Endothelial cell of umbilical vein (primary cell): ENCODE results near the gene OLFM2. TPM values are rescaled to one million over a fixed set of nuclear protein-coding genes. Genes with fewer than 3 reads are reported as not detected.

Source experiments
- BruUV-seq: library from RNA; stranded (reverse); fragments of 400-500 nt; replicated peaks from 2 replicates; lab custom pipeline; 2021; lab: Mats Ljungman, UMichigan
- CTCF ChIA-PET: fragments of 300-600, 350-600 bp; sonication (Branson Sonifier 250); formaldehyde crosslinking; loops from one replicate; lab custom pipeline; 2021; ENCODE audit warnings: antibody characterized with exemption, inconsistent platforms; lab: Charles Lee
- POLR2A ChIA-PET: fragments of 300-600, 350-600 bp; sonication (Branson Sonifier 250); formaldehyde crosslinking; loops from one replicate; lab custom pipeline; 2021; ENCODE audit warnings: antibody characterized with exemption, inconsistent platforms; lab: Charles Lee
- DNase-seq: peaks from one replicate; pipeline ENCODE4 v3.0.0-alpha.2; 2011; ENCODE audit warnings: low read depth, low spot score
- FAIRE-seq: peaks from 2 replicates; lab custom pipeline; 2011; peaks lifted over from hg19 to GRCh38; lab: Jason Lieb, UNC
- H2AFZ ChIP-seq: 2 replicates; pipeline ENCODE4 v1.6.0; 2012; ENCODE audit warnings: low read depth, low read length, control low read depth, inconsistent platforms
- H3K27ac ChIP-seq: 2 replicates; pipeline ENCODE4 v1.5.1; 2011; ENCODE audit warnings: low read depth, mild to moderate bottlenecking, control low read depth, low read length, moderate library complexity; ENCODE audit not compliant: insufficient read depth
- H3K27me3 ChIP-seq, 2 experiments: 2 replicates each; pipeline versions ENCODE4 v1.6.0 to v1.6.1; 2011; ENCODE audit warnings: low read length in 2 of 2, mixed read lengths in 1 of 2; ENCODE audit not compliant: control insufficient read depth in 2 of 2, insufficient read depth in 2 of 2
- H3K36me3 ChIP-seq, 2 experiments: 2 replicates in 1 of 2; 3 replicates in 1 of 2; pipeline ENCODE4 v1.5.1; 2011; ENCODE audit warnings: low read length in 2 of 2, mild to moderate bottlenecking in 1 of 2, moderate library complexity in 1 of 2; ENCODE audit not compliant: control insufficient read depth in 2 of 2, insufficient read depth in 2 of 2; ENCODE audit errors: extremely low read depth in 1 of 2
- H3K4me1 ChIP-seq: 3 replicates; pipeline ENCODE4 v1.5.1; 2011; ENCODE audit warnings: mild to moderate bottlenecking, low read length; ENCODE audit not compliant: control insufficient read depth, insufficient read depth; ENCODE audit errors: extremely low read depth
- H3K4me2 ChIP-seq: 2 replicates; pipeline ENCODE4 v1.6.1; 2011; ENCODE audit warnings: low read length, control low read depth, mixed read lengths; ENCODE audit not compliant: insufficient read depth
- H3K4me3 ChIP-seq, 3 experiments: fragments of 200-600 bp in 1 of 3; sonication (generic), shearing (Covaris generic) in 1 of 3; replicated peaks in 1 of 3; 2 replicates each; pipeline ENCODE4 v1.5.1; 2011 to 2016; ENCODE audit warnings: control low read depth in 3 of 3, low read length in 3 of 3, mild to moderate bottlenecking in 2 of 3, inconsistent platforms in 1 of 3, low read depth in 1 of 3, moderate library complexity in 1 of 3; ENCODE audit not compliant: insufficient read depth in 1 of 3
- H3K79me2 ChIP-seq: 2 replicates; pipeline ENCODE4 v1.6.0; 2012; ENCODE audit warnings: low read length, inconsistent platforms; ENCODE audit not compliant: control insufficient read depth, insufficient read depth
- H3K9ac ChIP-seq: replicated peaks from 2 replicates; pipeline ENCODE3; 2011; ENCODE audit warnings: low read length, control low read depth; ENCODE audit not compliant: insufficient read depth; ENCODE audit errors: extremely low read depth
- H3K9me1 ChIP-seq: replicated peaks from 3 replicates; pipeline ENCODE4 v1.6.0; 2011; ENCODE audit warnings: mild to moderate bottlenecking, low read length; ENCODE audit not compliant: control insufficient read depth, insufficient read depth; ENCODE audit errors: extremely low read depth
- H3K9me3 ChIP-seq: replicated peaks from 2 replicates; pipeline ENCODE4 v1.5.1; 2012; ENCODE audit warnings: low read length, inconsistent platforms; ENCODE audit not compliant: control insufficient read depth, insufficient read depth
- H4K20me1 ChIP-seq: replicated peaks from 2 replicates; pipeline ENCODE3; 2011; ENCODE audit warnings: mild to moderate bottlenecking, low read length; ENCODE audit not compliant: control insufficient read depth, insufficient read depth; ENCODE audit errors: extremely low read depth
- EZH2 ChIP-seq: IDR thresholded peaks from 2 replicates; pipeline ENCODE4 v1.6.1; 2012; ENCODE audit warnings: borderline replicate concordance, low read depth, mild to moderate bottlenecking, moderate library complexity, low read length, inconsistent platforms; ENCODE audit not compliant: severe bottlenecking
- FOS ChIP-seq: IDR thresholded peaks from 2 replicates; pipeline ENCODE4 v1.6.1; 2011; ENCODE audit warnings: mild to moderate bottlenecking, low read length, moderate library complexity, borderline replicate concordance; ENCODE audit not compliant: insufficient read depth
- GATA2 ChIP-seq: IDR thresholded peaks from 2 replicates; pipeline ENCODE4 v1.7.0; 2011; ENCODE audit warnings: low read depth, mild to moderate bottlenecking, moderate library complexity, mixed read lengths, low read length; ENCODE audit not compliant: insufficient read length, insufficient read depth
- JUN ChIP-seq: IDR thresholded peaks from 2 replicates; pipeline ENCODE4 v1.6.1; 2011; ENCODE audit warnings: borderline replicate concordance, low read depth; ENCODE audit not compliant: insufficient read length, insufficient read depth
- MYC ChIP-seq: IDR thresholded peaks from one replicate; pipeline ENCODE4 v1.6.1; 2011; ENCODE audit warnings: mild to moderate bottlenecking, low read depth, low read length
- POLR2A ChIP-seq: IDR thresholded peaks from 2 replicates; pipeline ENCODE4 v1.6.1; 2012; ENCODE audit warnings: low read depth, mild to moderate bottlenecking, control low read depth, low read length
- POLR2AphosphoS5 ChIP-seq: IDR thresholded peaks from 2 replicates; pipeline ENCODE4 v1.6.1; 2012; ENCODE audit warnings: low read depth, mild to moderate bottlenecking, control low read depth, low read length, moderate library complexity; ENCODE audit not compliant: insufficient read depth
- dilution Hi-C: fragments of 300-500 bp; cut with MboI; formaldehyde crosslinking; loops from one replicate; pipeline ENCODE4 v1.15.0; 2019; ENCODE audit warnings: low sequenced_read_pairs; ENCODE audit not compliant: extremely low pct_ligation_motif_present
- intact Hi-C: fragments of 100-400 bp; cut with micrococcal nuclease; formaldehyde crosslinking; loops from one replicate; pipeline ENCODE4 v1.10.0; 2022
- polyA plus RNA-seq, 4 experiments: library from polyadenylated mRNA; depleted of rRNA in 3 of 4; stranded (reverse) in 3 of 4; unstranded in 1 of 4; fragments of >200 nt; gene quantifications; 2 replicates each; pipeline versions ENCODE4 v1.2.1 to v1.2.3, GENCODE V29; 2011 to 2012; ENCODE audit warnings: missing spikeins in 1 of 4
- total RNA-seq: library from RNA; stranded (reverse); gene quantifications from 2 replicates; pipeline ENCODE4 v1.2.3, GENCODE V29; 2021
- TF ChIP-seq, protein P1 (sequence below), 2 donors: IDR thresholded peaks; 1 replicate in 1 of 2; 2 replicates in 1 of 2; pipeline ENCODE4 v1.5.1; 2011; ENCODE audit warnings: low read length in 2 of 2, mild to moderate bottlenecking in 2 of 2, moderate library complexity in 2 of 2, control low read depth in 1 of 2, inconsistent platforms in 1 of 2, low read depth in 1 of 2; ENCODE audit not compliant: insufficient read depth in 1 of 2; ENCODE audit errors: extremely low read depth in 1 of 2
- TF ChIP-seq, protein P2 (sequence below): IDR thresholded peaks from 2 replicates; pipeline ENCODE4 v1.6.1; 2011; ENCODE audit not compliant: insufficient read depth, insufficient read length

Gene OLFM2
- total and polyA plus RNA-seq, 2 donors (not counting 3 experiments of a cell fraction or from before 2014, with no cell fraction given): 0.91 to 1.9 TPM

DNA sequence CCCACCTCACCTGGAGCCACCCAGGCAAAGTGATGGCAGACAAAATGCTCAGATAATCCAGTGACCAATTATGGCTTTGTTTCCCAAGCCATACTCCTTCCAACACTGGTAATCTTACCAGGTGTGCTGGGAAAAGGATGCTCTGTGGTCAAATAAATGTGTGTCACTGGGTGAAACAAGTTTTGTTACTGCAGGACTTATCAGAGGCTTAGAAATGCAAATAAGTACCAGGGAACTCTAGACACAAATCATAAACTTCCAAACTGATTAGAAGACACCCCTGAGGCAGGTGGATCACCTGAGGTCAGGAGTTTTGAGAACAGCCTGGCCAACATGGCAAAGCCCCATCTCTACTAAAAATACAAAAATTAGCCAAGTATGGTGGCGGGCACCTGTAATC, 74.8 kb downstream of the OLFM2 start:
- Histone ChIP-seq H3K79me2 (no peaks in the 10 kb centered on the region), H3K9me3 (no peaks in the 10 kb centered on the region), H3K9me1 (no peaks in the 10 kb centered on the region), H2AFZ (no peak overlapping the region), H3K4me1 (peaks cover 5% of the 10 kb centered on the region), H3K4me3 (no peak overlapping the region), H3K27me3 (no peaks in the 10 kb centered on the region), H3K27ac (no peak overlapping the region), H3K9ac (no peak overlapping the region), H3K36me3 (no peaks in the 10 kb centered on the region), H3K4me2 (no peak overlapping the region), H4K20me1 (no peaks in the 10 kb centered on the region)
- ChIA-PET POLR2A (no interaction called here), CTCF (no interaction called here)
- FAIRE-seq (no peak), DNase-seq (no peak)
- TF ChIP-seq MYC (no peak), POLR2AphosphoS5 (no peak), GATA2 (no peak), EZH2 (no peak), JUN (no peak), FOS (no peak), POLR2A (no peak)
- TF ChIP-seq, protein P1, sequence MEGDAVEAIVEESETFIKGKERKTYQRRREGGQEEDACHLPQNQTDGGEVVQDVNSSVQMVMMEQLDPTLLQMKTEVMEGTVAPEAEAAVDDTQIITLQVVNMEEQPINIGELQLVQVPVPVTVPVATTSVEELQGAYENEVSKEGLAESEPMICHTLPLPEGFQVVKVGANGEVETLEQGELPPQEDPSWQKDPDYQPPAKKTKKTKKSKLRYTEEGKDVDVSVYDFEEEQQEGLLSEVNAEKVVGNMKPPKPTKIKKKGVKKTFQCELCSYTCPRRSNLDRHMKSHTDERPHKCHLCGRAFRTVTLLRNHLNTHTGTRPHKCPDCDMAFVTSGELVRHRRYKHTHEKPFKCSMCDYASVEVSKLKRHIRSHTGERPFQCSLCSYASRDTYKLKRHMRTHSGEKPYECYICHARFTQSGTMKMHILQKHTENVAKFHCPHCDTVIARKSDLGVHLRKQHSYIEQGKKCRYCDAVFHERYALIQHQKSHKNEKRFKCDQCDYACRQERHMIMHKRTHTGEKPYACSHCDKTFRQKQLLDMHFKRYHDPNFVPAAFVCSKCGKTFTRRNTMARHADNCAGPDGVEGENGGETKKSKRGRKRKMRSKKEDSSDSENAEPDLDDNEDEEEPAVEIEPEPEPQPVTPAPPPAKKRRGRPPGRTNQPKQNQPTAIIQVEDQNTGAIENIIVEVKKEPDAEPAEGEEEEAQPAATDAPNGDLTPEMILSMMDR (IDR thresholded peaks at IDR 0.05; ENCODE audit: extremely low read depth in 1 of 2, insufficient read depth in 1 of 2, low read depth in 1 of 2, low read length in 2 of 2): no peak
- TF ChIP-seq, protein P2, sequence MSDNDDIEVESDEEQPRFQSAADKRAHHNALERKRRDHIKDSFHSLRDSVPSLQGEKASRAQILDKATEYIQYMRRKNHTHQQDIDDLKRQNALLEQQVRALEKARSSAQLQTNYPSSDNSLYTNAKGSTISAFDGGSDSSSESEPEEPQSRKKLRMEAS: no peak
- intact Hi-C loops: no loop called here
- no TSS peak for BruUV-seq
- dilution Hi-C loops: no loop called here
